SHP77 (cell line): ENCODE measurements around the gene NBPF3.

Source experiments
- DNase-seq, 2 experiments: peaks; one replicate each; lab custom pipeline; 2025; lab: John Stamatoyannopoulos, UW

Gene NBPF3

DNA sequence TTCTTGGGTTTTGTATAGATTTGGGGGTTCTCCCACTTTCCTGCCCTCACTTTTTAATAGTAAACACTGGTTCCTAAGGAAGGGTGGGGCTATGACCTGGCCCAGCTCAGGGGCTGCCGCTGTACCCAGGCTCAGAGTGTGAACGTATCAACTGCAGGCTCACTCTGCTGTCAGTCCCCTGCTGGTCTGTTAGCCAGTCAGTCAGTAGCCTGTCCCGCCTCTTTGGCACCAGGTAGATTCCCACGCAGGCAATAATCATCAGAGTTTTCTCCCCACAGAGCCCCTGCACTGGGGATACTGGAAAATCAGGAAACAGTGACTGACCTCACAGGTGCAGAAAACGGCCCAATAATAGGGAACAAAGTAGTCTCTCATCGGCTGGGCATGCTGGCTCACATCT lies 54.3 kb downstream of the NBPF3 start:
- DNase-seq, result no peak

DNA sequence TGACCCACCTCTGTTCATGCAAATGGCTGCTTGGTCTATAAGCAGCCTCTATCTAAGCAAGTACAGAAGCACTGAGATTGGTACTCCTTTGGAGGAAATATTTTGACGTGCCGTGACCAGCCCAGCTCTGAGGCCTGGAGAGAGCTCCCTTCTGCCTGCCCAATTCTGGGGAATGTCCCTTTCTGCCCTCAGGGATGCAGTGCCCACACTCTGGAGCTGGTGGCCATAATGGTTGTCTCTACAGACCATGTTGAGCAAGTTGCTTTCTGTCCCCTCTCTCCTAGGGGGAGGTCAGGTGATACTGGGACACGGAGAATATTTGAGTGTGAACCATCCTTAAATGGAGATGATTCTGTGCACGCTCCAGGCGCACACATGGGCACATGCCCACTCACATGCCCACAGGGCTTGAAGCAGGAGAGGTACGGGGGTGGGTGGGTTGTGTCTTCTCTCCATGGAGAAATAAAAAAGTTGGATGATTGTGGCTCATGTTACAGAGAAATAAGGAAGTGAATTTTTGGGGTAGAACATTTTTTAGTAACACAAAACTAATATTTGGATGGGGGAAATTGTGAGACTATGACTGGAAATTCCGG lies 55.4 kb downstream of the NBPF3 start:
- DNase-seq, result no peak

GRCh38 chr1:21496063-21496462 lies 56.1 kb downstream of the NBPF3 start:
- no peak for DNase-seq

DNA sequence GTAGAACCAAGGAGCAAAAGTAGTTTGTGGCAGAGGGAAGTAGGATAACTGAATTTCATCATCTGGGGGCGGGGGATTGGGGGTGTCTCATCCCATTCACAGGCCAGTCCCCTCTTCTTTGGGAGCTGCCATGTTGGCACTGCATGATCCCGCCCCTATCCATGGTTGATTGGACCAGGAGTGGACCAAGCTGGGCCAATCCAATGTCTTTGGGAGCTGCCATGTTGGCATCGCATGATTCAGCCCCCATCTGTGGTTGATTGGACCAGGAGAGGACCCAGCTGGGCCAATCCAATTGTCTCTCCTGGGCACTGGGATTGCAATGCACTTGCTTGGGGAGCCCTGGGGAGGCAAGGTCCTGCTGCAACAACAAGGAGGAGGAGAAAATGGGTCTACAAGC lies 56.9 kb downstream of the NBPF3 start:
- no peak for DNase-seq

- no peak for DNase-seq
These were observed 57.6 kb downstream of the NBPF3 start for GRCh38 chr1:21497466-21498061.

GRCh38 chr1:21499283-21499950 lies 59.5 kb downstream of the NBPF3 start:
- DNase-seq, result no peak

- no peak for DNase-seq
These were observed 63.9 kb downstream of the NBPF3 start for GRCh38 chr1:21503706-21504377.

DNA sequence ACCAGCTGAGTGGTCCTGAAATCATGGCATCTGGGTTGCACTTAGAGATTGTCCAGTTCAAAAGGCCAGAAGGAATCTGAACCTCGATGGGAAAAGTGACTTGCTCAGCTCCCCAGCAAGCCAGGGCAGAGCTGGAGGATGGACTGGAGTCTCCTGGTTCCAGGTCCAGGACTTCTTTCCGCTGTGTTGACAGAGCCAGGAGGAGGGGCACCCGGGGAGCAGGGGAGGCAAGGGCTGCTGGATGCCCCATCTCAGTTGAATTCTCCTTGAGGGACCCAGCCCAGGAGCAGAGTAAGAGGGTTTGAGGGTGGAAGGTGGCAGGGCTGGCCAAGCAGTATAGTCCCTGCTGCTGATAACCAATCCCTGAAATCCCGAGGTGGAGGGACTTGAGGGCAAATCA lies 66.9 kb downstream of the NBPF3 start:
- DNase-seq, result no peak

- DNase-seq, result no peak
These were observed 67.8 kb downstream of the NBPF3 start for GRCh38 chr1:21507511-21508270.

GRCh38 chr1:21508580-21509350 lies 68.8 kb downstream of the NBPF3 start:
- peak in 1 of 2 experiments; percentile 47 for DNase-seq

DNA sequence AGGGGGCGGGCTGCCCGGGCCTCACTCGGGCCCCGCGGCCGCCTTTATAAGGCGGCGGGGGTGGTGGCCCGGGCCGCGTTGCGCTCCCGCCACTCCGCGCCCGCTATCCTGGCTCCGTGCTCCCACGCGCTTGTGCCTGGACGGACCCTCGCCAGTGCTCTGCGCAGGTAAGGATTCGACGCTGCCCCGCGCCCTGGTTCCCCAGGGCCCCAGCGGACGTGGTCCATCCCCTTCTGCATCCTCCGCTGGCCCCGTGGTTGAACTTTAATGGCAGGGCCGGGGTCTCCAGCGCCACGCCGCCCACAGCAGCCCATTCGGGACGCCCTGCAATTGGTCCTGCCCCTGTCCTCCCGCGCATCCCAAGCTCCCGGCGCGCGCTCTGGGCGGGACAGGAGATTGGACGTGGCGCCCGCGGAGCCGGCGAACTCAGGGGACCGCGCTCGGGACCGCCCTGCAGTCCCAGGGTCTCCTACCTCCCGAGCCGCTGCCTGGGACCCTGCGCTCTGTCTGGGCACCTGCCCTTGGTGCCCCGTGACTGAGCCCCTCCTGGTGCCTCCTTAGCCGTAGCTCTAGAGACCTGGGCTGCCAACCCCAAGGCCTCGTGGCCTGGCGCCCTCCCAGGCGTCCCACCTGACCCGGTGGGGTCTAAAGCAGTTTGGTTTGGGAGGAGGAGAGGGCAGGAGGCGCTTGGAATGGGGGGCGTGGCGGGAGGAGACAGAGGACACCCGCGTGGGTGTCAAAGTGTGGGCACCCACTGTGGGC lies 69.6 kb downstream of the NBPF3 start, which contains the start of gene ALPL:
ALPL (plus strand) TSS at position 73 of the 762 bp plus-strand sequence. CDS start 44,659 bp downstream, outside the sequence.
- DNase-seq, result no peak

- no peak for DNase-seq
These were observed 70.2 kb downstream of the NBPF3 start for GRCh38 chr1:21510113-21510493.

- no peak for DNase-seq
These were observed 71.1 kb downstream of the NBPF3 start for GRCh38 chr1:21510885-21511578.

GRCh38 chr1:21511579-21512522 lies 71.9 kb downstream of the NBPF3 start:
- no peak for DNase-seq

DNA sequence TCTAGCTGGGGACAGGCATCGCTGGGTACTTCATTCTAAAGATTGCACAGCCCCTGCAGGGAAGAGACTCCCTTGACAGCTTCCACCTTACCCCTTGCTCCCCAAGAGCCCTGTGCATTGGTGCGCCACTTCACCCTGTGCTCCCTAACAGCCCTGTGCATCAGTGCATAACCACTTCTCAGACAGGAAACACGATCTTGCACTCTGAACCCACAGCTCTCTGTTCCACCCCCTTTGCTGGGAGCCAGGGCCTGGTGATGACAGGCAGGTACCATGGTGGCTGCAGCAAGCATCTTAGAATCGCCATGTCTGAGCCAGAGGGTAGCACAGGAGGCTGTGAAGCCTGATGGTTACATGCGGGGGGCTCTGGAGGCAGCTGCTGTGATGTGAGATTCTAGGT lies 74.3 kb downstream of the NBPF3 start:
- DNase-seq, result no peak

- no peak for DNase-seq
These were observed 77.2 kb downstream of the NBPF3 start for GRCh38 chr1:21517161-21517589.

GRCh38 chr1:21517660-21518480 lies 77.9 kb downstream of the NBPF3 start:
- no peak for DNase-seq
